Karpas-422 (cell line): ENCODE measurements around the gene GALNT18. TPM values are rescaled to one million over a fixed set of nuclear protein-coding genes. Genes with fewer than 3 reads are reported as not detected.

Experiments
- DNase-seq: peaks from one replicate; pipeline ENCODE4 v3.0.0-alpha.2; 2015
- H2AFZ ChIP-seq: fragments of 200-600 bp; sonication (generic); 2 replicates; pipeline ENCODE4 v1.6.1; 2014; ENCODE audit warnings: antibody characterized with exemption, low read length, mixed read lengths
- H3K27ac ChIP-seq: fragments of 200-600 bp; sonication (generic); 2 replicates; pipeline ENCODE4 v1.5.1; 2014; ENCODE audit warnings: mild to moderate bottlenecking, low read length, moderate library complexity
- H3K27me3 ChIP-seq: fragments of 200-600 bp; sonication (generic); 2 replicates; pipeline ENCODE4 v1.6.1; 2014; ENCODE audit warnings: low read length, mixed read lengths
- H3K36me3 ChIP-seq: fragments of 200-600 bp; sonication (generic); 2 replicates; pipeline ENCODE4 v1.6.1; 2014; ENCODE audit warnings: low read length, mixed read lengths; ENCODE audit not compliant: insufficient read depth
- H3K4me1 ChIP-seq: fragments of 200-600 bp; sonication (generic); 2 replicates; pipeline ENCODE4 v1.6.1; 2014; ENCODE audit warnings: mild to moderate bottlenecking, low read length, mixed read lengths
- H3K4me2 ChIP-seq: fragments of 200-600 bp; sonication (generic); 2 replicates; pipeline ENCODE4 v1.6.1; 2014; ENCODE audit warnings: low read length, low read depth, mild to moderate bottlenecking; ENCODE audit not compliant: poor library complexity, severe bottlenecking
- H3K4me3 ChIP-seq: fragments of 200-600 bp; sonication (generic); 2 replicates; pipeline ENCODE4 v1.5.1; 2014; ENCODE audit warnings: mild to moderate bottlenecking, antibody characterized with exemption, low read length, mixed read lengths
- H3K79me2 ChIP-seq: fragments of 200-600 bp; sonication (generic); 2 replicates; pipeline ENCODE4 v1.6.1; 2014; ENCODE audit warnings: mild to moderate bottlenecking, low read length, mixed read lengths
- H3K9ac ChIP-seq: fragments of 200-600 bp; sonication (generic); 2 replicates; pipeline ENCODE4 v1.6.0; 2014; ENCODE audit warnings: low read length
- H3K9me2 ChIP-seq: fragments of 200-600 bp; sonication (generic), shearing (Covaris generic); replicated peaks from 2 replicates; pipeline ENCODE4 v1.6.0; 2014; ENCODE audit warnings: mild to moderate bottlenecking, low read length, moderate library complexity; ENCODE audit not compliant: insufficient read depth
- H3K9me3 ChIP-seq: fragments of 300-700, 200-600 bp; sonication (generic); 2 replicates; pipeline ENCODE4 v1.6.1; 2014; ENCODE audit warnings: low read length, mixed read lengths
- H4K20me1 ChIP-seq: fragments of 200-600 bp; sonication (generic); 2 replicates; pipeline ENCODE4 v1.6.1; 2014; ENCODE audit warnings: mild to moderate bottlenecking, antibody characterized with exemption, low read length, low read depth; ENCODE audit not compliant: insufficient read depth
- total RNA-seq: library from RNA; depleted of rRNA; stranded (reverse); fragments of >200 nt; shearing (Covaris generic); gene quantifications from 2 replicates; pipeline ENCODE4 v1.2.3, GENCODE V29; 2014; ENCODE audit warnings: low replicate concordance

GALNT18 gene
- total RNA-seq, 1 experiment from 2014 or later: not detected

DNA sequence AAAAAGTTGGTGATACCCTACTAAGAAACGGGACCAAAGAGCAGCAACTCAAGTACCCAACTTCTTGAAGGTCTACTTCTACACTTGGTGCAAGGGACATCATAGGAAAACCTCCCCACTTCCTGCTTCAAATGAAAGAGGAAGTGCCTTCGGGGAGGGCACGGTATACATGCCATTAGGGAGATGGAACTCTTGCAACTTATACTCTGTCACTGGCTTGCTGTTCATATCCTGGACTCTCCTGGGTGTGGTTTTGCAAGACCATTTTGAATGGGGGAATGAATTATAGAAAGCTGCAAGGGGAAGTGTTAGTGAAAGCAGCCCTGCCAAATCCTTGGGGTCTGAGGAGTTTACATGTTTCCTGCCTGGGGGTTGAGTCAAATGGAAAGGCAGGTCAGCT, 310.6 kb downstream of the GALNT18 start:
- H3K9ac ChIP-seq: no peak overlapping the region
- H3K27ac ChIP-seq: no peak overlapping the region
- H3K9me3 ChIP-seq: no peaks in the 10 kb centered on the region
- no peaks in the 10 kb centered on the region for H4K20me1 ChIP-seq
- H3K4me2 ChIP-seq: no peak overlapping the region
- H2AFZ ChIP-seq: 0 out of 2 replicates have a peak overlapping the region, but pooled peaks have one; percentile 46
- H3K4me1 ChIP-seq: peaks cover 6% of the 10 kb centered on the region
- no peaks in the 10 kb centered on the region for H3K79me2 ChIP-seq
- DNase-seq: peak; percentile 67
- H3K27me3 ChIP-seq: no peaks in the 10 kb centered on the region
- H3K36me3 ChIP-seq: no peaks in the 10 kb centered on the region
- no peaks in the 10 kb centered on the region for H3K9me2 ChIP-seq
- no peak overlapping the region for H3K4me3 ChIP-seq

DNA sequence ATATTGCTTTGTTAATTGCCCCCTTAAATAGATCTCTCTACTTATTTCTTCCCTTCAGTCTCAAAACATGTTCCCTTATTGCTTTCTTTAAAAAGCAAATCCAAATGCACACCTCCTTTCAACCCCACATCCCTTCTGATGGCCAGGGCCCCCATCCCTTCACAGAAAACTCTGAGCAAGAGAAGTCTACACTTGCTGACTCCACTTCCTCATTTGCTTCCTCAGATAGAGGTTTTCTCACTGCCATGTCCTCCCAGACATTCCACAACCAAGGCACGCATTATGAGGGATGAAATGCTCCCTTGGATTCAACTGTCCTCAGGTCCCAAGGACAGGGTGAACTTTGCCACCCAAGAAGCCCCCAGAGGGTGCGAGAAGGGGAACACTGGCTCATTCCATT, 311.9 kb downstream of the GALNT18 start:
- Histone ChIP-seq H3K79me2 (no peaks in the 10 kb centered on the region), H3K4me2 (no peak overlapping the region), H3K27me3 (no peaks in the 10 kb centered on the region), H3K9ac (no peak overlapping the region), H3K27ac (no peak overlapping the region), H3K36me3 (no peaks in the 10 kb centered on the region), H3K4me1 (peaks cover 6% of the 10 kb centered on the region), H3K9me2 (no peaks in the 10 kb centered on the region), H3K4me3 (no peak overlapping the region), H3K9me3 (no peaks in the 10 kb centered on the region), H2AFZ (no peak overlapping the region), H4K20me1 (no peaks in the 10 kb centered on the region)
- no peak for DNase-seq

DNA sequence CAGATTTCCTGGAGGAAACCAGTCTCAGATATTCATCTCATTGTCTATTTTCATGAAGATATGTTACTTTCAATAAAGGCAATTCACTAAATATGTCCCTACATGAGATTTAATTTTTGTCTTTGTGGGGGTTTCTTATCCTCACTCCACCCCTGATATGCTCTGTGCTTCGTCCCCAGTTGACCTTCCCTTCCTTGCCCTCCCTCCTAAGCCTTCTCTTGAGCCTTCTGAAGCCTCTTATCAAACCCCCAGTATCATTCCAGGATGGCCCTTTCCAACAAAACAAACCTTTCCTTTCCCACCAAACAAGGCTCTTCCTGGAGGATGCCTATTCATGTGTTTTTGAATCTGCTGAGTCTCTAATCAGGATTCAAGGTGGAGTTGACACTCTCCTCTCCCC, 313.6 kb downstream of the GALNT18 start:
- no peaks in the 10 kb centered on the region for H3K79me2 ChIP-seq
- no peak for DNase-seq
- H4K20me1 ChIP-seq: no peaks in the 10 kb centered on the region
- no peak overlapping the region for H3K9ac ChIP-seq
- H3K4me3 ChIP-seq: no peak overlapping the region
- peaks cover 6% of the 10 kb centered on the region for H3K4me1 ChIP-seq
- H3K9me3 ChIP-seq: no peaks in the 10 kb centered on the region
- H3K4me2 ChIP-seq: no peak overlapping the region
- no peak overlapping the region for H3K27ac ChIP-seq
- no peak overlapping the region for H2AFZ ChIP-seq
- no peaks in the 10 kb centered on the region for H3K9me2 ChIP-seq
- no peaks in the 10 kb centered on the region for H3K27me3 ChIP-seq
- no peaks in the 10 kb centered on the region for H3K36me3 ChIP-seq

DNA sequence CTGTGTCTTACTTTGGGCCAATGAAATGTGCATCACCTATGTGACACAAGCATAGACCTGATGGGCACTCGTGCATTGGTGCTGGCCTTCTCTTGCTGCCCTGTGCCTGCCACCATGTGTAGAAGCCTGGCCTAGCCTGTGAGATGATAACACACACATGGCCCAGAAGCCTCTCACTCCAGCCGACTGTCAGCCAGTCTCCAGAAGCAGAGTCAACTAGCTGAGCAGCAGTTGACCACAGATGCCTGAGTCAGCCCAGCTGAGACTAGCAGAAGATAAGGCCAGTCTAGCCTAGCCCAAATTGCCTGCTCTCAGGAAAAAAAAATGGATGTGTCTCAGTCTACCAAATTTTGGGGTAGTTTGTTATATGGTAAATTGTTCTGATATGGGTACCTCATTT, 314.9 kb downstream of the GALNT18 start:
- H3K27me3 ChIP-seq: no peaks in the 10 kb centered on the region
- H3K4me3 ChIP-seq: no peak overlapping the region
- H3K4me1 ChIP-seq: peaks cover 6% of the 10 kb centered on the region
- no peak overlapping the region for H3K9ac ChIP-seq
- no peaks in the 10 kb centered on the region for H3K36me3 ChIP-seq
- no peaks in the 10 kb centered on the region for H4K20me1 ChIP-seq
- H3K9me3 ChIP-seq: no peaks in the 10 kb centered on the region
- H3K9me2 ChIP-seq: no peaks in the 10 kb centered on the region
- H2AFZ ChIP-seq: no peak overlapping the region
- no peak overlapping the region for H3K4me2 ChIP-seq
- no peak overlapping the region for H3K27ac ChIP-seq
- DNase-seq: no peak
- H3K79me2 ChIP-seq: no peaks in the 10 kb centered on the region

DNA sequence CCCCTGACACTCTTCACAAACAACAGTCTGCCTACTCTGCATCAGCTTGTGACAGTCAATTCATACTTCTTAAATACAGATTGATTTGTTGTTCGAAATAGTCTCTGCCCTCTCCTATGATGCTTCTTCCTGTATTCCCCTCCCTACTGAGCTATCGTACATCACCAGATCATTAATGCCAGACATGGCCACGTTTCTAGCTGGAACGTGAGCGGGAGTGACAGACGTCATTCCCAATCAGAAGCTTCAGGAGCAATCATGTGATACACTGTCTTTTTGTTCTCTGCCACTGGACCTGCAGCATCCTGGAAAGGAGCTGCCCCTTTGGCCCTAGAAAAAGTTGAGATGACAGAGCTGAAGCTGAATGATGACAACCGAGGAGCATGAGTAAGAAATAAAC, 317.3 kb downstream of the GALNT18 start:
- no peak overlapping the region for H3K9ac ChIP-seq
- no peaks in the 10 kb centered on the region for H3K36me3 ChIP-seq
- H3K4me2 ChIP-seq: no peak overlapping the region
- H3K27me3 ChIP-seq: no peaks in the 10 kb centered on the region
- H3K9me2 ChIP-seq: no peaks in the 10 kb centered on the region
- DNase-seq: no peak
- H3K79me2 ChIP-seq: no peaks in the 10 kb centered on the region
- no peak overlapping the region for H2AFZ ChIP-seq
- H3K27ac ChIP-seq: no peak overlapping the region
- no peaks in the 10 kb centered on the region for H4K20me1 ChIP-seq
- no peaks in the 10 kb centered on the region for H3K9me3 ChIP-seq
- H3K4me3 ChIP-seq: no peak overlapping the region
- H3K4me1 ChIP-seq: no peaks in the 10 kb centered on the region

DNA sequence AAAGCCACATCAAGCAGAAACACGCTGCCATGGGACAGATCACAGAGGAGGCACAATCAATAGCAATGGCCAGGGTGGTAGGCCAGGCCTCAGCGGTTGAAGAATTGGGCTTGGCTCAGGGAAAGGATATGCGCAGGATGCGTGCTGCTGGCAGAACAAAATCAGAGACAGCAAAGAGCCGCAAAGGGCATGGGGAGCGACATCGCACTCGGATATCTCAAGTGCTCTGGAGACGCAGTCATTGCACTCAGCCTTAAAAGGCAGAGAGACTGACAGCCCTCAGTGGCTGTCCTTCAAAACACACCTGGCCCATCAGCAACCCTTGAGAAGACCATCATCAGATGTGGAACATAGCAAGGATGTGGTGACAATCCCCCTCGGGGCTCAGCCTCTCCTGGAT, 319.2 kb downstream of the GALNT18 start:
- H2AFZ ChIP-seq: no peak overlapping the region
- no peak overlapping the region for H3K9ac ChIP-seq
- no peaks in the 10 kb centered on the region for H4K20me1 ChIP-seq
- no peak overlapping the region for H3K4me3 ChIP-seq
- no peaks in the 10 kb centered on the region for H3K9me2 ChIP-seq
- no peaks in the 10 kb centered on the region for H3K27me3 ChIP-seq
- H3K4me1 ChIP-seq: no peaks in the 10 kb centered on the region
- no peak overlapping the region for H3K27ac ChIP-seq
- H3K9me3 ChIP-seq: no peaks in the 10 kb centered on the region
- no peaks in the 10 kb centered on the region for H3K36me3 ChIP-seq
- H3K4me2 ChIP-seq: no peak overlapping the region
- no peaks in the 10 kb centered on the region for H3K79me2 ChIP-seq
- no peak for DNase-seq

DNA sequence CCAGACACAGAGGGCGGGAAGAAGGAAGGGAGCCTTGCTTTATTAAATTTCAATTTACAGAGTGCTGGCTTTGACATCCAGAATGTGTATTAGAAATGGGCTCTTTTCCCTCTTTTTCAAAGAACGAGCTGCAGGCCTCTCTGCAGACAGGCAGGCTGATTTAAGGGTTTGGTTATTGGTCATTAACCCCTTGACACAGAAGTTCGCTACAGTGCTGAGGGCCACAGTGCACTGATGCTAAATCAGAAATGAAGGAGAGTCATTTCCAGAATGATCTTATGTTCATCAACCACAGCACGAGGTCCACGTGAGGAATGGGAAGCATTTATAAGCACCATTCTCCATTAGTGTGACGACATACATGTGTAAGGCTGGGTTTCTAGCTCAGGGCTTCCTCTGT, 320.6 kb downstream of the GALNT18 start:
- Histone ChIP-seq H3K27ac (no peak overlapping the region), H4K20me1 (no peaks in the 10 kb centered on the region), H3K9me3 (no peaks in the 10 kb centered on the region), H2AFZ (no peak overlapping the region), H3K27me3 (no peaks in the 10 kb centered on the region), H3K4me3 (no peak overlapping the region), H3K36me3 (no peaks in the 10 kb centered on the region), H3K79me2 (no peaks in the 10 kb centered on the region), H3K9ac (no peak overlapping the region), H3K4me2 (no peak overlapping the region), H3K9me2 (no peaks in the 10 kb centered on the region), H3K4me1 (no peaks in the 10 kb centered on the region)
- no peak for DNase-seq

DNA sequence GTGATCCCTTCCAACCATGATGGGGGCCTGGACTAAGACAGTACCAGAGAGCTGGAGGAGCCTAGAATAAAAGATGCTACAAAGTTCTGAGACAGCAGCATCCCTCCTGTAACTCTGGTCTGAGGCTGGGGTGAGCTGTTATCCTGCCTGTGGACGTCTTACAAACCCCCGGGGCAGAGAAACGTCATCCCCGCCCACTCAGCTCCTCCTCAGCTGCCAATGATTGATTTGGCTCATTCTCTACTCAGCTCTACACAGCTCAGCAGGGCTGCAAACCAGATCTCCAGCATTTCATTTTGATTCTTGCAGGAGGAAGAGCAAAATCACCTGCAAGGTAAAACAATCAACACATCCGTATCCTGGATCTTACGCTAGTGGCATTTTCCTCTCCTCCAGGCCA, 324.2 kb downstream of the GALNT18 start:
- Histone ChIP-seq H3K4me1 (no peaks in the 10 kb centered on the region), H3K9ac (no peak overlapping the region), H3K79me2 (no peaks in the 10 kb centered on the region), H3K27me3 (no peaks in the 10 kb centered on the region), H3K9me3 (no peaks in the 10 kb centered on the region), H4K20me1 (no peaks in the 10 kb centered on the region), H3K4me2 (no peak overlapping the region), H3K36me3 (no peaks in the 10 kb centered on the region), H2AFZ (no peak overlapping the region), H3K4me3 (no peak overlapping the region), H3K27ac (no peak overlapping the region), H3K9me2 (no peaks in the 10 kb centered on the region)
- no peak for DNase-seq

DNA sequence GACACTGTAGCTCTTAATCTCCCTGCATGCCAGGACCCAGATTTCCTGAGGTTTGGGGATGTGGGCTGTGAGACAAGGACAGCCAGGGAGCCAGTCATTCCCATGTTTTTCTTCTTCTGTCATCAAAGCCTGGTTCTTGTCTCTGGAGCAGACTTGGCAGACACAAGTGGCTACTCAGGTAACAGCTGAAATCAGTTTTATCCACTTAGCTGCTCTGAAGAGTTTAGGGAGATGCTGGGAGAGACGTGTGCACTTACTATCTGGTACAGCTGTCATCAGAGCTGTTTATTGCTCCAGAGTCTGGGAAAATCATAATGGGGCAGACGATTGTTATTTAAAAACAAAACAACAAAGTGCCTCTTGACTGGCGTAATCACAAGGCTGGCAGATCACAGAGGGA, 325.4 kb downstream of the GALNT18 start:
- H3K27me3 ChIP-seq: no peaks in the 10 kb centered on the region
- H3K9me3 ChIP-seq: no peaks in the 10 kb centered on the region
- no peak overlapping the region for H2AFZ ChIP-seq
- H3K4me3 ChIP-seq: no peak overlapping the region
- no peaks in the 10 kb centered on the region for H3K36me3 ChIP-seq
- no peak overlapping the region for H3K27ac ChIP-seq
- DNase-seq: no peak
- H3K9ac ChIP-seq: no peak overlapping the region
- no peaks in the 10 kb centered on the region for H3K4me1 ChIP-seq
- H3K79me2 ChIP-seq: no peaks in the 10 kb centered on the region
- H4K20me1 ChIP-seq: no peaks in the 10 kb centered on the region
- no peaks in the 10 kb centered on the region for H3K9me2 ChIP-seq
- no peak overlapping the region for H3K4me2 ChIP-seq
